Measurements from ENCODE around the gene LGALS16.

DNA sequence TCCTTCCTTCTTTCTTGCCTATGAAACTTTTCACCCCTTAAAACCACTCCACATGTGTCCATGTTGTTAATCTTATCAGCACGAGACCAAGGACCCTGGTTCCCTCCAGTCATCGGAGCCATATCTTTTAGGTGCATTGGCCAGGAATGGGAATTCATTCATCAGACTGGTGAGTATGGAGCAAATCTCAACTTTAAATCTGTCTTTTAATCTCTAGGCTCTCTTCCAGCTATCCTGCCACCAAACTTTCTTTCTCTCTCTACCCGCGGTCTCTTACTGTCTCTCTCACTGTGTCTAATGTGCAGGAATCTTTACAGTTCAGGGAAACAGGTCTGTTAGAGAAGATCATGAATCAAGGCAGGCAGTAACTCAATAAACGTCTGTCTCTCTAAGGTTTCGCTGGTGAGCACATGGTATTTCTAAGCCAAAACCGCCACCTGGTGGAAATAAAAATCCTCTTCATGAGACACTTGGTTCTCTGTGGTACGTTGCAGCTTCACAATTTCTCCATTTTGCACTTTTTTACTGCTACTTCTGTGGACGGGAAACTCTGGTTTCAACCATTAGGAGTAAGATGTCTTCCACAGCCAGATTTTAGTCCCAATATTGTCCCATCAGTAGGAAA, 16.1 kb downstream of the LGALS16 start:
- TF ChIP-seq POLR2A (IDR thresholded peaks at IDR 0.05; ENCODE audit: low read length) = no peak
- TF ChIP-seq GATA1 (IDR thresholded peaks at IDR 0.05; ENCODE audit: low read depth, low read length) = no peak

Data from erythroblast (primary cell).